Panc1 (cell line): ENCODE data around the gene MACROD2.

ENCODE experiments used
- CTCF ChIP-seq: fragments of 450-650 bp; IDR thresholded peaks from 2 replicates; pipeline ENCODE4 v1.5.1; 2017; ENCODE audit warnings: mild to moderate bottlenecking
- SIN3A ChIP-seq: IDR thresholded peaks from 2 replicates; pipeline ENCODE4 v1.6.1; 2012; ENCODE audit warnings: low read depth, mild to moderate bottlenecking, low read length, moderate library complexity, borderline replicate concordance; ENCODE audit not compliant: insufficient read depth

DNA sequence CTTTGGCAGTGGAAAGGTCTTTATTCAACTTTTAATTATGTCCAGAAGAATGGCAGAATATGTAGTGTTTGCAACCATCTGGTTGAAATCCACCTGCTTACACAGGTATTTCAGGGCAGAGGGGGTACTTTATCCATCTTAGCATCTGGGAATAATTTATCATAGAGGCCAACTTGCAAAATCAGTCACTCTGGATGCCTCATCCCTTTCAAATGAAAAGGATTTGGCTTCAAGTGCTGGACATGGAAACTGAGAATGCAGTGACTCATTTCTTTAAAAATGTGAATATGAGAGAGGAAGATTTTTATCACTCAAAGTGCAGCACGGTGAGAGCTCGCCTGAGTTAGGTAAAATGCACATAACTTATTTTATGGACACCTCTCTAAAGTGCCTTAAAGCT is 1819.6 kb downstream of the MACROD2 start:
- no peak for TF ChIP-seq CTCF
- no peak for TF ChIP-seq SIN3A
